SK-N-SH (cell line): ENCODE measurements around the gene LTA4H.

ENCODE experiments used
- CTCF ChIP-seq: fragments of 200-600 bp; sonication (generic); IDR thresholded peaks from 2 replicates; pipeline ENCODE4 v1.6.1; 2017; ENCODE audit warnings: antibody characterized with exemption, mild to moderate bottlenecking, moderate library complexity
- FOXJ3 ChIP-seq: sonication (generic); formaldehyde crosslinking; IDR thresholded peaks from 2 replicates; pipeline ENCODE4 v1.5.1; 2020; ENCODE audit warnings: mild to moderate bottlenecking, missing genetic modification reagents
- MXI1 ChIP-seq: IDR thresholded peaks from 2 replicates; pipeline ENCODE4 v1.6.1; 2012; ENCODE audit warnings: mild to moderate bottlenecking, low read depth, low read length, improper control_type of control experiment
- POLR2AphosphoS5 ChIP-seq: IDR thresholded peaks from 2 replicates; pipeline ENCODE4 v1.6.1; 2012; ENCODE audit warnings: low read depth, low read length
- RAD21 ChIP-seq: IDR thresholded peaks from 2 replicates; pipeline ENCODE4 v1.6.1; 2012; ENCODE audit warnings: mild to moderate bottlenecking, low read length
- RCOR1 ChIP-seq: fragments of 150-350 bp; IDR thresholded peaks from 2 replicates; pipeline ENCODE4 v1.6.1; 2017; ENCODE audit warnings: antibody characterized with exemption, low read length
- REST ChIP-seq: IDR thresholded peaks from 2 replicates; pipeline ENCODE4 v1.6.1; 2012; ENCODE audit warnings: mild to moderate bottlenecking, low read depth, low read length, moderate library complexity
- RFX5 ChIP-seq: IDR thresholded peaks from 2 replicates; pipeline ENCODE4 v1.6.1; 2012; ENCODE audit warnings: mild to moderate bottlenecking, improper control_type of control experiment, low read length
- SMC3 ChIP-seq: IDR thresholded peaks from 2 replicates; pipeline ENCODE4 v1.6.1; 2012; ENCODE audit warnings: low read depth, low read length, improper control_type of control experiment
- TAF1 ChIP-seq: IDR thresholded peaks from 2 replicates; pipeline ENCODE4 v1.6.1; 2012; ENCODE audit warnings: low read depth, mild to moderate bottlenecking, low read length, moderate library complexity, borderline replicate concordance
- USF1 ChIP-seq: IDR thresholded peaks from 2 replicates; pipeline ENCODE4 v1.4.0; 2012; ENCODE audit warnings: low read depth, borderline replicate concordance
- USF2 ChIP-seq: fragments of 150-350 bp; IDR thresholded peaks from 2 replicates; pipeline ENCODE4 v1.6.1; 2017; ENCODE audit warnings: antibody characterized with exemption, low read length, low read depth, borderline replicate concordance

GRCh38 chr12:95984682-95985081, 50.7 kb downstream of the LTA4H start:
- TF ChIP-seq FOXJ3 (CRISPR knock-in tag) (no peak), MXI1 (no peak), RFX5 (no peak), CTCF (no peak), RAD21 (no peak), RCOR1 (no peak), TAF1 (no peak), USF1 (no peak), POLR2AphosphoS5 (no peak), REST (no peak), SMC3 (no peak), USF2 (no peak)
